ENCODE data around the gene NARS2. TPM values are rescaled to one million over a fixed set of nuclear protein-coding genes. Genes with fewer than 3 reads are reported as not detected.
A peak's percentile ranks its signal among the peaks of the same experiment; 100 is the strongest.

Gene NARS2
- total RNA-seq, 1 donor from 2014 or later, result 17.5 TPM

DNA sequence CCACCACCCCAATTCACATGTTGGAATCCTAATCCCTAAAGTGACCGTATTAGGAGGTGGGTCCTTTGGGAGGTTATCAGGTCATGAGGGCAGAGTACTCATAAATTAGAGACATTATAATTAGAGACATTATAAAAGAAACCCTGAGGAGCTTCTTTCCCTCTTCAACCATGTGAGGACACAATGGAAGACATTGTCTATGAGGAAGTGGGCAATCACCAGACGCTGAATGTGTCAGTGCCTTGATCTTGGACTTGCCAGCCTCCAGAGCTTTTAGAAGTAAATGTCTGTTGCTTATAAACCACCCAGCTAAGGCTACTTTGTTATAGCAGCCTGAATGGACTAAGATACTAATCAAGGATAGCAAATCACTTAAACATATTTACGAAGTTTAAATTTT, 171.8 kb downstream of the NARS2 start:
- no peak overlapping the region for H3K4me3 ChIP-seq
- peak; percentile 33 for ATAC-seq
- no peaks in the 10 kb centered on the region for H3K36me3 ChIP-seq
- TF ChIP-seq, protein P1, sequence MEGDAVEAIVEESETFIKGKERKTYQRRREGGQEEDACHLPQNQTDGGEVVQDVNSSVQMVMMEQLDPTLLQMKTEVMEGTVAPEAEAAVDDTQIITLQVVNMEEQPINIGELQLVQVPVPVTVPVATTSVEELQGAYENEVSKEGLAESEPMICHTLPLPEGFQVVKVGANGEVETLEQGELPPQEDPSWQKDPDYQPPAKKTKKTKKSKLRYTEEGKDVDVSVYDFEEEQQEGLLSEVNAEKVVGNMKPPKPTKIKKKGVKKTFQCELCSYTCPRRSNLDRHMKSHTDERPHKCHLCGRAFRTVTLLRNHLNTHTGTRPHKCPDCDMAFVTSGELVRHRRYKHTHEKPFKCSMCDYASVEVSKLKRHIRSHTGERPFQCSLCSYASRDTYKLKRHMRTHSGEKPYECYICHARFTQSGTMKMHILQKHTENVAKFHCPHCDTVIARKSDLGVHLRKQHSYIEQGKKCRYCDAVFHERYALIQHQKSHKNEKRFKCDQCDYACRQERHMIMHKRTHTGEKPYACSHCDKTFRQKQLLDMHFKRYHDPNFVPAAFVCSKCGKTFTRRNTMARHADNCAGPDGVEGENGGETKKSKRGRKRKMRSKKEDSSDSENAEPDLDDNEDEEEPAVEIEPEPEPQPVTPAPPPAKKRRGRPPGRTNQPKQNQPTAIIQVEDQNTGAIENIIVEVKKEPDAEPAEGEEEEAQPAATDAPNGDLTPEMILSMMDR (IDR thresholded peaks at IDR 0.05), result no peak
- intact Hi-C loops (cut with DNase I), result no loop called here
- DNase-seq, result no peak
- H3K4me1 ChIP-seq, result peaks cover 17% of the 10 kb centered on the region
- H3K27ac ChIP-seq, result no peak overlapping the region
- no peaks in the 10 kb centered on the region for H3K9me3 ChIP-seq
- H3K27me3 ChIP-seq, result no peaks in the 10 kb centered on the region

DNA sequence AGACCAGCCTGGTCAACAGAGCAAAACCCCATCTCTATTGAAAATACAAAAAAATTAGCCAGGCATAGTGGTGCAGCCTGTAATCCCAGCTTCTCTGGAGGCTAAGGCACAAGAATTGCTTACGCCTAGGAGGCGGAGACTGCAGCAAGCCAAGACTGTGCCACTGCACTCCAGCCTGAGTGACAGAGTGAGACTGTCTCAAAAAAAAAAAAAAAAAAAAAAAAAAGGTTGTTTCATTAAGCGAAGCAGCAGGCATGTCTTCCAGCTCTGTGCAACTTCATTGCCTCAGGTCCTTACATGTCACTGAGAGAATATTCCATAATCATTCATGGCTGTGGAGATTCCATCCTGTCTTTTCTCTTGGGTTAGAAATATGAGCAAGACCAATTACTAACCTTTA, 174.0 kb downstream of the NARS2 start:
- Histone ChIP-seq H3K36me3 (no peaks in the 10 kb centered on the region), H3K9me3 (no peaks in the 10 kb centered on the region), H3K4me3 (no peak overlapping the region), H3K27ac (no peak overlapping the region), H3K27me3 (no peaks in the 10 kb centered on the region), H3K4me1 (peaks cover 29% of the 10 kb centered on the region)
- DNase-seq (no peak), ATAC-seq (no peak)
- intact Hi-C loops (cut with DNase I), result no loop called here
- TF ChIP-seq, protein P1 (IDR thresholded peaks at IDR 0.05), result no peak

DNA sequence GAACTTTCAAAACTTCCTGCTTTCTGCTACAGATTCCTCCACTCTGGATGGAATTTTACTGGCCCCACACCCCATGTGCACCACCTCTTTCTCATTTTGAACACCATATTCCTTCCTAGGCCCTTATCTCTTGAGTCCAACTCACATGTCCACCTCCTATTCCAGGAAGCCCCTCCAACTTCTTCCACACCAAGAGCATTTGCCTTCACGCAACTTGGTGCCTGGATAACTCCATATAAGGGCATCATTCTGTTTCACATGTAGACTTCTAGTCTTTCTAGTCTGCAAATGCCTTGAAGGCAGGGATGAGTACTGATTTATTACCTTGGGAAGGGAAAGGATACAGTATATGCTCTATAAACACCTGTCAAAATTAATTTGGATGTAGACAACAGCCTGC, 174.5 kb downstream of the NARS2 start:
- Histone ChIP-seq H3K27me3 (no peaks in the 10 kb centered on the region), H3K36me3 (no peaks in the 10 kb centered on the region), H3K9me3 (no peaks in the 10 kb centered on the region), H3K4me1 (peaks cover 29% of the 10 kb centered on the region), H3K27ac (no peak overlapping the region), H3K4me3 (no peak overlapping the region)
- no peak for ATAC-seq
- TF ChIP-seq, protein P1 (IDR thresholded peaks at IDR 0.05), result no peak
- no peak for DNase-seq
- intact Hi-C loops (cut with DNase I), result no loop called here

DNA sequence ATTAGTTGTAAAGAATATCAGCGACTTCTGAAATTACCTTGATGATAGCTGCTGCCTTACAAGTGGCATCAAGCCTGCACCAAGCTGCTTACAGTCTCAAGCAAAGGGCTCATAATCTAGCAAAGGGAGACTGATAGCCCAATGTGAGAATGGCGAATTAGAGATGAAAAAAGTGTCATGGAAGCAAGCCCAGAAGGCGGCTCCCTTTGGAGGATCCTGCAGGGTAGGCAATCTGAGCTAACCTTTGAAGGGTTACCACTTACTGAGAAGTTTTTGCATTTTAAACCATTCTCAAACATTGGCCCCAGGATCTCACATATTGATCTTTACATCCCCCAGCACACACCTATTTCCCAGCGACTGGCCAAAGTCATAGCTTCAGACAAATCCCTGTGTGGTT, 175.5 kb downstream of the NARS2 start:
- H3K27ac ChIP-seq, result no peak overlapping the region
- ATAC-seq (no peak), DNase-seq (no peak)
- H3K4me1 ChIP-seq, result peaks cover 26% of the 10 kb centered on the region
- H3K4me3 ChIP-seq, result no peak overlapping the region
- H3K27me3 ChIP-seq, result no peaks in the 10 kb centered on the region
- intact Hi-C loops (cut with DNase I), result no loop called here
- H3K9me3 ChIP-seq, result no peaks in the 10 kb centered on the region
- TF ChIP-seq, protein P1 (IDR thresholded peaks at IDR 0.05), result no peak
- H3K36me3 ChIP-seq, result no peaks in the 10 kb centered on the region

DNA sequence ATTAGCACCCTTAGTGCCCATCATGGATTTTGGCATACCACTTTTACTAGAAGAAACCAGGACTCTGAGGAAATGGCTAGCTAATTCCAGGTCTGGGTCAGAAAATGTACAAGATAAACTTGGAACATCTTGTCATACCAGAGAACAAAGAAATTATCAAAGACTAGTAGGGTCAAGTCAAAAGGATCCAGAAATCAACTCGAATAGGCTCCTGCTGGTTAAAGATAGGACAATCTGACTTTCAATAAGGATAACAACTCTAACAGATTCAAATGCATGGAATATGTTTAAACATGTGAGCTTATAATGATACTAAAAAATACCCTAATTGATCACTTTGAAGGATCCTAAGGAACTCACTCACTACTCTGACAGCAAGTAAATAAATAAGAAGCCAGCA, 175.9 kb downstream of the NARS2 start:
- Histone ChIP-seq H3K36me3 (no peaks in the 10 kb centered on the region), H3K9me3 (no peaks in the 10 kb centered on the region), H3K4me3 (no peak overlapping the region), H3K4me1 (peaks cover 22% of the 10 kb centered on the region), H3K27ac (no peak overlapping the region), H3K27me3 (no peaks in the 10 kb centered on the region)
- DNase-seq, result no peak
- intact Hi-C loops (cut with DNase I), result no loop called here
- TF ChIP-seq, protein P1 (IDR thresholded peaks at IDR 0.05), result no peak
- no peak for ATAC-seq

DNA sequence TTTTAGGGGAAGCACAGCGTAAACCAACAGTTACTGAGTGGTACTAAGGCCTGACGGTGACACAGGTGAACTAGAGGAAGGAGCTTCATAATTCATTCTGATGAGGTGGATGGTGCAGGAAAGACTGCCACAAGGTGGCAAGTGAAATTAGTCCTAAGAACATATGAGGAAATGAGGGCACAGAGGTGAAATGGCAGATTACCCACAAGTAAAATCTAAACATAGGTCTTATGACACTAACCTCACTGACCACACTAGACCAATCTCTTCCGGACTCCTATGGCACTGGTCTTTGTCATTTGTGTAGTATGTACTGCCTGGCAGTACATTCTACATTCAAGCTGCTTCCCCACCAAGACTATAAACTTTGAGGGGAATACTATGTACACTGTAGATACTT, 177.3 kb downstream of the NARS2 start:
- Histone ChIP-seq H3K27ac (no peak overlapping the region), H3K9me3 (no peaks in the 10 kb centered on the region), H3K27me3 (no peaks in the 10 kb centered on the region), H3K4me1 (peaks cover 29% of the 10 kb centered on the region), H3K36me3 (no peaks in the 10 kb centered on the region), H3K4me3 (no peak overlapping the region)
- peak; percentile 83 for ATAC-seq
- intact Hi-C loops (cut with DNase I), result no loop called here
- TF ChIP-seq, protein P1 (IDR thresholded peaks at IDR 0.05), result no peak
- DNase-seq, result no peak
